ENCODE data around the gene GRAP2.

GRAP2 gene

GRCh38 chr22:39928536-39929520, 27.9 kb downstream of the GRAP2 start:
- Histone ChIP-seq H3K4me1 (ENCODE audit: low read length) (no peaks in the 10 kb centered on the region), H3K27ac (ENCODE audit: low read length) (no peak overlapping the region), H3K9me2 (replicated peaks; ENCODE audit: insufficient read depth, low read length) (no peaks in the 10 kb centered on the region), H2AFZ (ENCODE audit: low read length) (no peak overlapping the region), H4K20me1 (ENCODE audit: insufficient read depth, low read length) (no peaks in the 10 kb centered on the region), H3K4me3 (ENCODE audit: low read length) (no peak overlapping the region), H3K9ac (ENCODE audit: low read length) (no peak overlapping the region), H3K36me3 (replicated peaks; ENCODE audit: insufficient read depth, low read length) (no peaks in the 10 kb centered on the region), H3K27me3 (replicated peaks; ENCODE audit: insufficient read depth, low read length) (no peaks in the 10 kb centered on the region), H3K4me2 (ENCODE audit: low read depth, low read length) (no peak overlapping the region), H3F3A (ENCODE audit: insufficient read depth, low read length) (no peaks in the 10 kb centered on the region), H3K9me3 (replicated peaks; ENCODE audit: insufficient read depth, low read length) (no peaks in the 10 kb centered on the region), H3K79me2 (ENCODE audit: low read length) (no peaks in the 10 kb centered on the region)
- DNase-seq: no peak
- no peak for TF ChIP-seq CTCF (IDR thresholded peaks at IDR 0.05; ENCODE audit: low read length)
- TF ChIP-seq EZH2 (optimal IDR thresholded peaks at IDR 0.05; ENCODE audit: low read depth, low read length): no peak
- TF ChIP-seq EZH2phosphoT487 (IDR thresholded peaks at IDR 0.05; ENCODE audit: low read length): no peak

GRCh38 chr22:39931251-39931650, 30.4 kb downstream of the GRAP2 start:
- Histone ChIP-seq H3K4me1 (ENCODE audit: low read length) (no peaks in the 10 kb centered on the region), H3K36me3 (replicated peaks; ENCODE audit: insufficient read depth, low read length) (no peaks in the 10 kb centered on the region), H3K4me3 (ENCODE audit: low read length) (no peak overlapping the region), H3F3A (ENCODE audit: insufficient read depth, low read length) (no peaks in the 10 kb centered on the region), H3K79me2 (ENCODE audit: low read length) (no peaks in the 10 kb centered on the region), H3K27me3 (replicated peaks; ENCODE audit: insufficient read depth, low read length) (no peaks in the 10 kb centered on the region), H3K9ac (ENCODE audit: low read length) (no peak overlapping the region), H4K20me1 (ENCODE audit: insufficient read depth, low read length) (no peaks in the 10 kb centered on the region), H3K9me2 (replicated peaks; ENCODE audit: insufficient read depth, low read length) (no peaks in the 10 kb centered on the region), H3K9me3 (replicated peaks; ENCODE audit: insufficient read depth, low read length) (no peaks in the 10 kb centered on the region), H3K4me2 (ENCODE audit: low read depth, low read length) (no peak overlapping the region), H3K27ac (ENCODE audit: low read length) (no peak overlapping the region), H2AFZ (ENCODE audit: low read length) (no peak overlapping the region)
- no peak for DNase-seq
- TF ChIP-seq CTCF (IDR thresholded peaks at IDR 0.05; ENCODE audit: low read length) (no peak), EZH2 (optimal IDR thresholded peaks at IDR 0.05; ENCODE audit: low read depth, low read length) (no peak), EZH2phosphoT487 (IDR thresholded peaks at IDR 0.05; ENCODE audit: low read length) (no peak)

GRCh38 chr22:39932166-39932565, 31.3 kb downstream of the GRAP2 start:
- Histone ChIP-seq H3F3A (ENCODE audit: insufficient read depth, low read length) (no peaks in the 10 kb centered on the region), H3K9me2 (replicated peaks; ENCODE audit: insufficient read depth, low read length) (no peaks in the 10 kb centered on the region), H3K4me1 (ENCODE audit: low read length) (no peaks in the 10 kb centered on the region), H3K36me3 (replicated peaks; ENCODE audit: insufficient read depth, low read length) (no peaks in the 10 kb centered on the region), H3K79me2 (ENCODE audit: low read length) (no peaks in the 10 kb centered on the region), H3K4me3 (ENCODE audit: low read length) (no peak overlapping the region), H3K4me2 (ENCODE audit: low read depth, low read length) (no peak overlapping the region), H3K27ac (ENCODE audit: low read length) (no peak overlapping the region), H3K9me3 (replicated peaks; ENCODE audit: insufficient read depth, low read length) (no peaks in the 10 kb centered on the region), H3K27me3 (replicated peaks; ENCODE audit: insufficient read depth, low read length) (no peaks in the 10 kb centered on the region), H3K9ac (ENCODE audit: low read length) (no peak overlapping the region), H4K20me1 (ENCODE audit: insufficient read depth, low read length) (no peaks in the 10 kb centered on the region), H2AFZ (ENCODE audit: low read length) (no peak overlapping the region)
- TF ChIP-seq EZH2 (optimal IDR thresholded peaks at IDR 0.05; ENCODE audit: low read depth, low read length): no peak
- no peak for TF ChIP-seq EZH2phosphoT487 (IDR thresholded peaks at IDR 0.05; ENCODE audit: low read length)
- no peak for TF ChIP-seq CTCF (IDR thresholded peaks at IDR 0.05; ENCODE audit: low read length)
- DNase-seq: no peak
